Small intestine (tissue), 7 donors: ENCODE measurements around the gene UBE2F. TPM values are rescaled to one million over a fixed set of nuclear protein-coding genes. Genes with fewer than 3 reads are reported as not detected.
A peak's percentile ranks its signal among the peaks of the same experiment; 100 is the strongest.

Experiments used
- DNase-seq, 2 donors: peaks; one replicate each; pipeline versions ENCODE4 v3.0.0 to v3.0.0-alpha.2; 2013
- FAIRE-seq: peaks from 2 replicates; lab custom pipeline; 2012; peaks lifted over from hg19 to GRCh38; lab: Jason Lieb, UNC
- H3K27ac ChIP-seq, 3 donors: one replicate each; pipeline ENCODE4 v1.5.1; 2013; ENCODE audit warnings: low read length in 2 of 3, mild to moderate bottlenecking in 2 of 3, control low read depth in 1 of 3, inconsistent platforms in 1 of 3, low read depth in 1 of 3, moderate library complexity in 1 of 3
- H3K27me3 ChIP-seq, 3 donors: one replicate each; pipeline ENCODE4 v1.6.1; 2013; ENCODE audit warnings: low read length in 3 of 3, inconsistent platforms in 1 of 3; ENCODE audit not compliant: control insufficient read depth in 3 of 3, insufficient read depth in 3 of 3
- H3K36me3 ChIP-seq, 3 donors: one replicate each; pipeline ENCODE4 v1.6.1; 2013; ENCODE audit warnings: low read length in 3 of 3, inconsistent platforms in 1 of 3, low read depth in 1 of 3, mild to moderate bottlenecking in 1 of 3, moderate library complexity in 1 of 3; ENCODE audit not compliant: control insufficient read depth in 3 of 3, insufficient read depth in 2 of 3
- H3K4me1 ChIP-seq, 3 donors: one replicate each; pipeline ENCODE4 v1.6.1; 2013; ENCODE audit warnings: low read length in 2 of 3, inconsistent platforms in 1 of 3, low read depth in 1 of 3, mild to moderate bottlenecking in 1 of 3, moderate library complexity in 1 of 3; ENCODE audit not compliant: control insufficient read depth in 3 of 3, insufficient read depth in 2 of 3
- H3K4me3 ChIP-seq, 3 donors: one replicate each; pipeline ENCODE4 v1.5.1; 2013; ENCODE audit warnings: low read length in 3 of 3, control low read depth in 1 of 3, inconsistent platforms in 1 of 3, low read depth in 1 of 3, mild to moderate bottlenecking in 1 of 3, moderate library complexity in 1 of 3
- H3K9me3 ChIP-seq, 2 donors: one replicate each; pipeline ENCODE4 v1.6.1; 2013; ENCODE audit warnings: low read depth in 1 of 2, low read length in 1 of 2; ENCODE audit not compliant: control insufficient read depth in 2 of 2, insufficient read depth in 1 of 2
- WGBS, 3 donors: extraction: QIAGEN DNeasy Blood & Tissue Kit; methylation state at CpG; one replicate each; pipeline ENCODE4 v1.1.7; 2013; 5-methylcytosine and 5-hydroxymethylcytosine counted together
- polyA plus RNA-seq, 4 donors: library from polyadenylated mRNA; stranded (reverse) in 3 of 4; unstranded in 1 of 4; fragments of 200-250 nt in 3 of 4; fragments of 120-200 nt in 1 of 4; gene quantifications; one replicate each; pipeline versions ENCODE4 v1.2.1 to v1.2.3, GENCODE V29; 2013
- donor health status: healthy with polysubstance abuse.
- donor health status: control.
- donor health status: control.
- donor health status: Bipolar disorder and iron deficiency.
- donor health status: healthy.

UBE2F gene
- polyA plus RNA-seq, 4 donors: 39.7 to 64.2 (median 54.7) TPM

GRCh38 chr2:238039985-238040384 lies 73.2 kb downstream of the UBE2F start:
- Histone ChIP-seq H3K9me3 (no peaks in the 10 kb centered on the region), H3K4me1 (no peaks in the 10 kb centered on the region), H3K36me3 (peaks cover 0 to 68% (median 9%) of the 10 kb centered on the region in 3 donors), H3K27ac (no peak overlapping the region), H3K27me3 (no peaks in the 10 kb centered on the region), H3K4me3 (no peak overlapping the region)
- DNase-seq: no peak
- 96 to 98% (median 97%) methylated on average over 11 of the region's 11 CpGs for WGBS, 3 donors
- no peak for FAIRE-seq

- DNase-seq: no peak
- H3K4me1 ChIP-seq: no peaks in the 10 kb centered on the region
- 90 to 95% (median 92%) methylated on average over 9 of the region's 9 CpGs for WGBS, 3 donors
- no peak for FAIRE-seq
- peaks cover 0 to 65% (median 11%) of the 10 kb centered on the region in 3 donors for H3K36me3 ChIP-seq
- no peaks in the 10 kb centered on the region for H3K27me3 ChIP-seq
- H3K27ac ChIP-seq: no peak overlapping the region
- no peak overlapping the region for H3K4me3 ChIP-seq
- H3K9me3 ChIP-seq: no peaks in the 10 kb centered on the region
These were observed 74.1 kb downstream of the UBE2F start for GRCh38 chr2:238040918-238041317.

GRCh38 chr2:238042090-238042489 lies 75.3 kb downstream of the UBE2F start:
- H3K4me1 ChIP-seq: no peaks in the 10 kb centered on the region
- WGBS, 3 donors: 95 to 97% (median 96%) methylated on average over 5 of the region's 5 CpGs
- no peak overlapping the region for H3K4me3 ChIP-seq
- H3K27me3 ChIP-seq: no peaks in the 10 kb centered on the region
- peaks cover 0 to 65% (median 13%) of the 10 kb centered on the region in 3 donors for H3K36me3 ChIP-seq
- H3K9me3 ChIP-seq: no peaks in the 10 kb centered on the region
- no peak overlapping the region for H3K27ac ChIP-seq
- DNase-seq (no peak), FAIRE-seq (no peak)

GRCh38 chr2:238042849-238043584 lies 76.2 kb downstream of the UBE2F start:
- no peak overlapping the region for H3K4me3 ChIP-seq
- DNase-seq (no peak), FAIRE-seq (no peak)
- 71 to 85% (median 82%) methylated on average over 6 of the region's 6 CpGs for WGBS, 3 donors
- H3K27ac ChIP-seq: no peak overlapping the region
- no peaks in the 10 kb centered on the region for H3K4me1 ChIP-seq
- no peaks in the 10 kb centered on the region for H3K27me3 ChIP-seq
- peaks cover 0 to 56% (median 13%) of the 10 kb centered on the region in 3 donors for H3K36me3 ChIP-seq
- H3K9me3 ChIP-seq: peaks cover 0 to 1% of the 10 kb centered on the region in 2 donors

- DNase-seq (no peak), FAIRE-seq (no peak)
- Histone ChIP-seq H3K4me1 (no peaks in the 10 kb centered on the region), H3K27me3 (no peaks in the 10 kb centered on the region), H3K27ac (no peak overlapping the region), H3K36me3 (peaks cover 0 to 48% (median 11%) of the 10 kb centered on the region in 3 donors), H3K9me3 (peaks cover 0 to 7% of the 10 kb centered on the region in 2 donors), H3K4me3 (no peak overlapping the region)
- 92 to 97% (median 95%) methylated on average over 6 of the region's 6 CpGs for WGBS, 3 donors
These were observed 77.0 kb downstream of the UBE2F start for GRCh38 chr2:238043851-238044250.

GRCh38 chr2:238045575-238045974 lies 78.8 kb downstream of the UBE2F start:
- Histone ChIP-seq H3K9me3 (peaks cover 0 to 7% of the 10 kb centered on the region in 2 donors), H3K27me3 (no peaks in the 10 kb centered on the region), H3K27ac (no peak overlapping the region), H3K36me3 (peaks cover 0 to 32% (median 9%) of the 10 kb centered on the region in 3 donors), H3K4me3 (no peak overlapping the region), H3K4me1 (no peaks in the 10 kb centered on the region)
- DNase-seq (no peak), FAIRE-seq (no peak)

- Histone ChIP-seq H3K36me3 (peaks cover 0 to 24% (median 9%) of the 10 kb centered on the region in 3 donors), H3K4me1 (no peaks in the 10 kb centered on the region), H3K27me3 (no peaks in the 10 kb centered on the region), H3K27ac (no peak overlapping the region), H3K4me3 (no peak overlapping the region), H3K9me3 (peaks cover 0 to 7% of the 10 kb centered on the region in 2 donors)
- DNase-seq (peak in 1 of 2 donors; percentile 9), FAIRE-seq (no peak)
- 80 to 91% (median 82%) methylated on average over 2 of the region's 2 CpGs for WGBS, 3 donors
These were observed 80.0 kb downstream of the UBE2F start for GRCh38 chr2:238046725-238047270.

GRCh38 chr2:238053191-238053776 lies 86.5 kb downstream of the UBE2F start:
- Histone ChIP-seq H3K4me1 (peaks cover 0 to under 1% (median 0%) of the 10 kb centered on the region in 3 donors), H3K9me3 (peaks cover 0 to 3% of the 10 kb centered on the region in 2 donors), H3K27me3 (peaks cover 0 to 1% (median 0%) of the 10 kb centered on the region in 3 donors), H3K27ac (no peak overlapping the region), H3K4me3 (no peak overlapping the region), H3K36me3 (no peaks in the 10 kb centered on the region)
- WGBS, 3 donors: 64 to 80% (median 72%) methylated on average over 2 of the region's 2 CpGs
- no peak for FAIRE-seq
- no peak for DNase-seq
